22Rv1 (cell line): Measurements from ENCODE around the gene PRIMA1.

ENCODE experiments used
- H3K27ac ChIP-seq: fragments of 450-650 bp; 2 replicates; pipeline ENCODE4 v1.5.1; 2017
- CTCF ChIP-seq: fragments of 450-650 bp; IDR thresholded peaks from 2 replicates; pipeline ENCODE4 v1.5.1; 2017; ENCODE audit warnings: mild to moderate bottlenecking
- ZFX ChIP-seq: fragments of 450-650 bp; IDR thresholded peaks from 2 replicates; pipeline ENCODE4 v1.6.1; 2017; ENCODE audit warnings: antibody characterized with exemption, borderline replicate concordance

The PRIMA1 gene

GRCh38 chr14:93701562-93701961 lies 86.7 kb downstream of the PRIMA1 start:
- TF ChIP-seq CTCF (no peak), ZFX (no peak)
- H3K27ac ChIP-seq, result no peak overlapping the region

GRCh38 chr14:93700928-93701327 lies 87.4 kb downstream of the PRIMA1 start:
- TF ChIP-seq CTCF (no peak), ZFX (no peak)
- H3K27ac ChIP-seq, result no peak overlapping the region

GRCh38 chr14:93693914-93694313 lies 94.4 kb downstream of the PRIMA1 start:
- no peak overlapping the region for H3K27ac ChIP-seq
- TF ChIP-seq CTCF, result no peak
- TF ChIP-seq ZFX, result no peak

- H3K27ac ChIP-seq, result no peak overlapping the region
- no peak for TF ChIP-seq ZFX
- TF ChIP-seq CTCF, result peak; percentile 60
These were observed 97.1 kb downstream of the PRIMA1 start for GRCh38 chr14:93691042-93691780.

GRCh38 chr14:93690146-93690545 lies 98.1 kb downstream of the PRIMA1 start:
- no peak overlapping the region for H3K27ac ChIP-seq
- TF ChIP-seq ZFX (no peak), CTCF (no peak)

- TF ChIP-seq CTCF (no peak), ZFX (no peak)
- no peak overlapping the region for H3K27ac ChIP-seq
These were observed 99.5 kb downstream of the PRIMA1 start for GRCh38 chr14:93688820-93689219.

- no peak for TF ChIP-seq CTCF
- H3K27ac ChIP-seq, result no peak overlapping the region
These were observed 100.0 kb downstream of the PRIMA1 start for GRCh38 chr14:93688239-93688666.
